Vagina (tissue), 2 donors: ENCODE measurements around the gene PSMD3.

Experiments
- POLR2A ChIP-seq, 2 donors: fragments of 450-650 bp; IDR thresholded peaks; one replicate each; pipeline ENCODE4 v1.6.1; 2017; ENCODE audit warnings: antibody characterized with exemption in 2 of 2, mild to moderate bottlenecking in 2 of 2, moderate library complexity in 2 of 2
- POLR2AphosphoS5 ChIP-seq, 2 donors: sonication (generic); formaldehyde crosslinking; IDR thresholded peaks; one replicate each; pipeline ENCODE4 v1.9.0; 2017; ENCODE audit warnings: antibody characterized with exemption in 2 of 2, mild to moderate bottlenecking in 2 of 2, low read depth in 1 of 2; ENCODE audit not compliant: insufficient read depth in 1 of 2

DNA sequence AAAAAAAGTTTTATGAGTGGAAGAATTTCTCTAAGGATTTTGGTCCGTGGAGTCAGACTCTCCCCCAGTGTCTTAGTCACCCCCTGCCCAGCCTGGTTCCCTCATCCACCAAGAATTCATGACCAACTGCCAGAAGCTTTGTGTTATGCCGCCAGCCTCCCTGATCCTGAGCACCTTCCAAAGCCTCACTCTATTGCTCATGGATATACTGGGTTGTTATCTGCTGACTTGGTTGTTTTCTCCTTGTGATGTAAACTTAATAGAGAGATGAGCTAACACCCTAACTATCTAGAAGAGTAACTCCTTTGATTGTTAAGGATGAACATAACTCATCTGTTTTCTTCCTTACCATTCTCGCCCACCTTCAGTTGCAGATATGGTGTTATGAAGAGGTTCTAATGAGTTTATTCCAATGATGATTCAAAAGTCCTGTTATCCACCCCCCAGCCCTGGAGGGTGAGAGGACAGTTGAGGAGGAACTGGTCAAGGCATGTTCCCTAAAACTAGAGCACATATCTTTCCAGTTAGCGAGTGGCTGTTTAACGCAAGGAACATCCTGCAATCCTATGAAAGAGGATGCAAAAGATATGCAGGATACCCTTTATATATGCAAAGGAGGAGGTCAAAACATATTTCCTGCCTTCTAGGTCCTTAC lies 1.5 kb upstream of the PSMD3 start:
- TF ChIP-seq POLR2A (IDR thresholded peaks at IDR 0.05) (no peak), POLR2AphosphoS5 (IDR thresholded peaks at IDR 0.05; ENCODE audit: insufficient read depth in 1 of 2, low read depth in 1 of 2) (peak in 1 of 2 donors; percentile 65)
